HepG2 (cell line): ENCODE measurements around the gene TUBGCP5. TPM values are rescaled to one million over a fixed set of nuclear protein-coding genes. Genes with fewer than 3 reads are reported as not detected.

Source experiments
- EP300 ChIP-seq, 3 experiments: sonication (generic) in 1 of 3; formaldehyde crosslinking in 1 of 3; IDR thresholded peaks; 2 replicates each; pipeline versions ENCODE4 v1.5.1 to v1.6.1; 2011 to 2020; ENCODE audit warnings: low read depth in 2 of 3, low read length in 2 of 3, borderline replicate concordance in 1 of 3, improper control_type of control experiment in 1 of 3, mild to moderate bottlenecking in 1 of 3, missing genetic modification reagents in 1 of 3, moderate library complexity in 1 of 3
- FOXA1 ChIP-seq, 2 experiments: fragments of 450-650 bp in 1 of 2; sonication (generic) in 1 of 2; formaldehyde crosslinking in 1 of 2; IDR thresholded peaks; 2 replicates each; pipeline versions ENCODE4 v1.4.0 to v1.6.1; 2016 to 2020; ENCODE audit warnings: missing genetic modification reagents in 1 of 2
- MAF1 ChIP-seq: sonication (generic); formaldehyde crosslinking; IDR thresholded peaks from 2 replicates; pipeline ENCODE4 v1.5.0; 2020; ENCODE audit warnings: missing genetic modification reagents, borderline replicate concordance
- NPAS2 ChIP-seq: sonication (generic); formaldehyde crosslinking; IDR thresholded peaks from 2 replicates; pipeline ENCODE4 v1.8.0; 2022; ENCODE audit warnings: mild to moderate bottlenecking, missing genetic modification reagents, borderline replicate concordance
- NR1H2 ChIP-seq: sonication (generic); formaldehyde crosslinking; IDR thresholded peaks from 2 replicates; pipeline ENCODE4 v1.8.1; 2022; ENCODE audit warnings: low read depth, missing genetic modification reagents, borderline replicate concordance
- SPEN ChIP-seq: sonication (generic); formaldehyde crosslinking; IDR thresholded peaks from 2 replicates; pipeline ENCODE4 v1.5.1; 2020; ENCODE audit warnings: low read depth, mild to moderate bottlenecking, missing genetic modification reagents
- SRF ChIP-seq: IDR thresholded peaks from 2 replicates; pipeline ENCODE4 v1.6.1; 2011; ENCODE audit warnings: mild to moderate bottlenecking, low read depth, low read length, moderate library complexity
- ZNF234 ChIP-seq: sonication (generic); formaldehyde crosslinking; conservative IDR thresholded peaks from 2 replicates; pipeline ENCODE4 v1.5.1; 2020; ENCODE audit warnings: mild to moderate bottlenecking, missing genetic modification reagents
- ZNF264 ChIP-seq: sonication (generic); formaldehyde crosslinking; IDR thresholded peaks from 2 replicates; pipeline ENCODE4 v1.4.0; 2020; ENCODE audit warnings: missing genetic modification reagents
- ZNF567 ChIP-seq: sonication (generic); formaldehyde crosslinking; IDR thresholded peaks from 2 replicates; pipeline ENCODE4 v1.8.1; 2023; ENCODE audit warnings: mild to moderate bottlenecking, missing genetic modification reagents, borderline replicate concordance
- ZNF883 ChIP-seq: sonication (generic); formaldehyde crosslinking; IDR thresholded peaks from 2 replicates; pipeline ENCODE4 v1.5.1; 2020; ENCODE audit warnings: mild to moderate bottlenecking, missing genetic modification reagents; ENCODE audit errors: not compliant biosample characterization
- polyA plus RNA-seq, 8 experiments: library from polyadenylated mRNA; depleted of rRNA in 3 of 8; stranded (reverse) in 7 of 8; unstranded in 1 of 8; fragments of >200 nt; fragmentation: Illumina TruSeq in 4 of 8; extraction: Trizol in 4 of 8; gene quantifications; 2 replicates each; pipeline versions ENCODE4 v1.2.1 to v1.2.3, GENCODE V29; 2011 to 2016; ENCODE audit warnings: low read depth in 4 of 8, missing spikeins in 1 of 8, mixed read lengths in 1 of 8; ENCODE audit not compliant: insufficient read depth in 1 of 8
- total RNA-seq, 5 experiments: library from RNA; depleted of rRNA; stranded (reverse); fragments of >200 nt; fragmentation: Illumina TruSeq; extraction: Trizol; gene quantifications; 2 replicates each; pipeline ENCODE4 v1.2.3, GENCODE V29; 2016; ENCODE audit warnings: low read depth in 1 of 5
- TF ChIP-seq, protein P1 (sequence below): sonication (generic); formaldehyde crosslinking; IDR thresholded peaks from 2 replicates; pipeline ENCODE4 v1.9.0; 2021; ENCODE audit warnings: missing genetic modification reagents, mild to moderate bottlenecking, borderline replicate concordance
- TF ChIP-seq, protein P2 (sequence below): sonication (generic); formaldehyde crosslinking; IDR thresholded peaks from 2 replicates; pipeline ENCODE4 v1.5.1; 2020; ENCODE audit warnings: mild to moderate bottlenecking, missing genetic modification reagents, borderline replicate concordance
- TF ChIP-seq, protein P3 (sequence below): sonication (generic); formaldehyde crosslinking; IDR thresholded peaks from 2 replicates; pipeline ENCODE4 v1.4.0; 2020; ENCODE audit warnings: mild to moderate bottlenecking, low read depth, missing genetic modification reagents
- TF ChIP-seq, protein P4 (sequence below): sonication (generic); formaldehyde crosslinking; IDR thresholded peaks from 2 replicates; pipeline ENCODE4 v1.4.0; 2020; ENCODE audit warnings: missing genetic modification reagents
- TF ChIP-seq, protein P5 (sequence below): sonication (generic); formaldehyde crosslinking; IDR thresholded peaks from 2 replicates; pipeline ENCODE4 v1.4.0; 2020; ENCODE audit warnings: mild to moderate bottlenecking, missing genetic modification reagents

TUBGCP5 gene
- total and polyA plus RNA-seq, 2 of the 13 experiments (the other 11 are each of a cell fraction or from before 2014, with no cell fraction given) = 7.2 to 25.0 TPM

DNA sequence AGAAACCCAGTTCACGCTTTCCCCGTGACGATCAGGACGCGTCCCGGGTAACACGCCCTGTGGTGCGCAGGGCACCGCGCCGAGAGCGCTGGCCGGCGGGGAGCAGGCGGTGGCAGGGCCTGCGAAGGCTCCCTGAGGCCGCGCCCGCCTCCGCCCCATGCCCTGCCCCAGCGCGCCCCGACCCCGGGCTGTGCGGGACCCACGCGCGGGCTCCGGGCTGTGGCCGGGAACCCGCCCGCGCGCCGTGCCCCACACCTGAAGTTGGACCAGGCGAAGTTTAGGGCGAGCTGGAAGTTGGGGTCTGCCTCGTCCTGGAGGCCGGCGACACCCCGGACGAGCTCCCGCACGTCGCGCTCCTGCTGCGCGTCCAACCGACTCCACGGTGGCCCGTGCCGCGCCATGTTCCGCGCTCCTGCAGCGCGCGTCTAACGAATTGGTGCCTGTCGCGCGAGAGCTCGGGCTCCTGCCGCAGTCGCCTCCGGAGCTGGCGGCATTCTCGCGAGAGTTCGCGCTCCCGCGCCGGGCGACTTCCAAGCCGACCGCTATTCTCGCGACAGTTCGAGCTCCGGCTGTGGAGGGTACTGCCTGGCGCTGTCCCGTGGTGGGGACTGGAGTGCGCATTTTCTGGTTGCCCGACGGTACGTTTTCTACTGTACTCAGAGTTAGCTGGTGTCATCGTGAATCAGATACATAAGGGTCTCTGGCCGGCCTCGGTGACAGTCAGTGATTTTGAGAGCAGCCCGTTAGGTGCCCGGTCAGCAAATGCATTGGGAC is at the start of gene TUBGCP5 (continued):
- TF ChIP-seq, protein P1, sequence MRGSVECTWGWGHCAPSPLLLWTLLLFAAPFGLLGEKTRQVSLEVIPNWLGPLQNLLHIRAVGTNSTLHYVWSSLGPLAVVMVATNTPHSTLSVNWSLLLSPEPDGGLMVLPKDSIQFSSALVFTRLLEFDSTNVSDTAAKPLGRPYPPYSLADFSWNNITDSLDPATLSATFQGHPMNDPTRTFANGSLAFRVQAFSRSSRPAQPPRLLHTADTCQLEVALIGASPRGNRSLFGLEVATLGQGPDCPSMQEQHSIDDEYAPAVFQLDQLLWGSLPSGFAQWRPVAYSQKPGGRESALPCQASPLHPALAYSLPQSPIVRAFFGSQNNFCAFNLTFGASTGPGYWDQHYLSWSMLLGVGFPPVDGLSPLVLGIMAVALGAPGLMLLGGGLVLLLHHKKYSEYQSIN (CRISPR knock-in tag) = no peak
- peak; percentile 97 for TF ChIP-seq SPEN
- TF ChIP-seq ZNF234 (CRISPR knock-in tag) = no peak
- TF ChIP-seq, protein P2, sequence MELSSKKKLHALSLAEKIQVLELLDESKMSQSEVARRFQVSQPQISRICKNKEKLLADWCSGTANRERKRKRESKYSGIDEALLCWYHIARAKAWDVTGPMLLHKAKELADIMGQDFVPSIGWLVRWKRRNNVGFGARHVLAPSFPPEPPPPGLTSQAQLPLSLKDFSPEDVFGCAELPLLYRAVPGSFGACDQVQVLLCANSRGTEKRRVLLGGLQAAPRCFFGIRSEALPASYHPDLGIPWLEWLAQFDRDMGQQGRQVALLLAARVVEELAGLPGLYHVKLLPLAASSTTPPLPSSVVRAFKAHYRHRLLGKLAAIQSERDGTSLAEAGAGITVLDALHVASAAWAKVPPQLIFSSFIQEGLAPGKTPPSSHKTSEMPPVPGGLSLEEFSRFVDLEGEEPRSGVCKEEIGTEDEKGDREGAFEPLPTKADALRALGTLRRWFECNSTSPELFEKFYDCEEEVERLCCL (CRISPR knock-in tag) = no peak
- TF ChIP-seq EP300 (IDR thresholded peaks at IDR 0.05; ENCODE audit: low read depth in 2 of 2, low read length in 2 of 2) = no peak
- no peak for TF ChIP-seq EP300 (CRISPR knock-in tag; IDR thresholded peaks at IDR 0.05; ENCODE audit: borderline replicate concordance)
- no peak for TF ChIP-seq NPAS2 (CRISPR knock-in tag)
- TF ChIP-seq ZNF264 (CRISPR knock-in tag) = peak; percentile 56; the same call in 1 of the 2 replicates
- no peak for TF ChIP-seq ZNF567 (CRISPR knock-in tag)
- no peak for TF ChIP-seq SRF
- peak; percentile 57 for TF ChIP-seq ZNF883 (CRISPR knock-in tag)
- TF ChIP-seq MAF1 (CRISPR knock-in tag) = no peak
- TF ChIP-seq, protein P3, sequence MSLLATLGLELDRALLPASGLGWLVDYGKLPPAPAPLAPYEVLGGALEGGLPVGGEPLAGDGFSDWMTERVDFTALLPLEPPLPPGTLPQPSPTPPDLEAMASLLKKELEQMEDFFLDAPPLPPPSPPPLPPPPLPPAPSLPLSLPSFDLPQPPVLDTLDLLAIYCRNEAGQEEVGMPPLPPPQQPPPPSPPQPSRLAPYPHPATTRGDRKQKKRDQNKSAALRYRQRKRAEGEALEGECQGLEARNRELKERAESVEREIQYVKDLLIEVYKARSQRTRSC (CRISPR knock-in tag) = no peak
- TF ChIP-seq, protein P4, sequence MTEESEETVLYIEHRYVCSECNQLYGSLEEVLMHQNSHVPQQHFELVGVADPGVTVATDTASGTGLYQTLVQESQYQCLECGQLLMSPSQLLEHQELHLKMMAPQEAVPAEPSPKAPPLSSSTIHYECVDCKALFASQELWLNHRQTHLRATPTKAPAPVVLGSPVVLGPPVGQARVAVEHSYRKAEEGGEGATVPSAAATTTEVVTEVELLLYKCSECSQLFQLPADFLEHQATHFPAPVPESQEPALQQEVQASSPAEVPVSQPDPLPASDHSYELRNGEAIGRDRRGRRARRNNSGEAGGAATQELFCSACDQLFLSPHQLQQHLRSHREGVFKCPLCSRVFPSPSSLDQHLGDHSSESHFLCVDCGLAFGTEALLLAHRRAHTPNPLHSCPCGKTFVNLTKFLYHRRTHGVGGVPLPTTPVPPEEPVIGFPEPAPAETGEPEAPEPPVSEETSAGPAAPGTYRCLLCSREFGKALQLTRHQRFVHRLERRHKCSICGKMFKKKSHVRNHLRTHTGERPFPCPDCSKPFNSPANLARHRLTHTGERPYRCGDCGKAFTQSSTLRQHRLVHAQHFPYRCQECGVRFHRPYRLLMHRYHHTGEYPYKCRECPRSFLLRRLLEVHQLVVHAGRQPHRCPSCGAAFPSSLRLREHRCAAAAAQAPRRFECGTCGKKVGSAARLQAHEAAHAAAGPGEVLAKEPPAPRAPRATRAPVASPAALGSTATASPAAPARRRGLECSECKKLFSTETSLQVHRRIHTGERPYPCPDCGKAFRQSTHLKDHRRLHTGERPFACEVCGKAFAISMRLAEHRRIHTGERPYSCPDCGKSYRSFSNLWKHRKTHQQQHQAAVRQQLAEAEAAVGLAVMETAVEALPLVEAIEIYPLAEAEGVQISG = peak; percentile 49; the same call in 1 of the 2 replicates
- TF ChIP-seq NR1H2 (CRISPR knock-in tag) = no peak
- TF ChIP-seq, protein P5, sequence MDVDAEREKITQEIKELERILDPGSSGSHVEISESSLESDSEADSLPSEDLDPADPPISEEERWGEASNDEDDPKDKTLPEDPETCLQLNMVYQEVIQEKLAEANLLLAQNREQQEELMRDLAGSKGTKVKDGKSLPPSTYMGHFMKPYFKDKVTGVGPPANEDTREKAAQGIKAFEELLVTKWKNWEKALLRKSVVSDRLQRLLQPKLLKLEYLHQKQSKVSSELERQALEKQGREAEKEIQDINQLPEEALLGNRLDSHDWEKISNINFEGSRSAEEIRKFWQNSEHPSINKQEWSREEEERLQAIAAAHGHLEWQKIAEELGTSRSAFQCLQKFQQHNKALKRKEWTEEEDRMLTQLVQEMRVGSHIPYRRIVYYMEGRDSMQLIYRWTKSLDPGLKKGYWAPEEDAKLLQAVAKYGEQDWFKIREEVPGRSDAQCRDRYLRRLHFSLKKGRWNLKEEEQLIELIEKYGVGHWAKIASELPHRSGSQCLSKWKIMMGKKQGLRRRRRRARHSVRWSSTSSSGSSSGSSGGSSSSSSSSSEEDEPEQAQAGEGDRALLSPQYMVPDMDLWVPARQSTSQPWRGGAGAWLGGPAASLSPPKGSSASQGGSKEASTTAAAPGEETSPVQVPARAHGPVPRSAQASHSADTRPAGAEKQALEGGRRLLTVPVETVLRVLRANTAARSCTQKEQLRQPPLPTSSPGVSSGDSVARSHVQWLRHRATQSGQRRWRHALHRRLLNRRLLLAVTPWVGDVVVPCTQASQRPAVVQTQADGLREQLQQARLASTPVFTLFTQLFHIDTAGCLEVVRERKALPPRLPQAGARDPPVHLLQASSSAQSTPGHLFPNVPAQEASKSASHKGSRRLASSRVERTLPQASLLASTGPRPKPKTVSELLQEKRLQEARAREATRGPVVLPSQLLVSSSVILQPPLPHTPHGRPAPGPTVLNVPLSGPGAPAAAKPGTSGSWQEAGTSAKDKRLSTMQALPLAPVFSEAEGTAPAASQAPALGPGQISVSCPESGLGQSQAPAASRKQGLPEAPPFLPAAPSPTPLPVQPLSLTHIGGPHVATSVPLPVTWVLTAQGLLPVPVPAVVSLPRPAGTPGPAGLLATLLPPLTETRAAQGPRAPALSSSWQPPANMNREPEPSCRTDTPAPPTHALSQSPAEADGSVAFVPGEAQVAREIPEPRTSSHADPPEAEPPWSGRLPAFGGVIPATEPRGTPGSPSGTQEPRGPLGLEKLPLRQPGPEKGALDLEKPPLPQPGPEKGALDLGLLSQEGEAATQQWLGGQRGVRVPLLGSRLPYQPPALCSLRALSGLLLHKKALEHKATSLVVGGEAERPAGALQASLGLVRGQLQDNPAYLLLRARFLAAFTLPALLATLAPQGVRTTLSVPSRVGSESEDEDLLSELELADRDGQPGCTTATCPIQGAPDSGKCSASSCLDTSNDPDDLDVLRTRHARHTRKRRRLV (CRISPR knock-in tag) = no peak
- TF ChIP-seq FOXA1 (IDR thresholded peaks at IDR 0.05) = no peak
- TF ChIP-seq FOXA1 (CRISPR knock-in tag; IDR thresholded peaks at IDR 0.05) = no peak
